UCSD-AML1 (cell line): ENCODE measurements around the gene BRIP1.

Experiments used
- DNase-seq: peaks from one replicate; lab custom pipeline; 2025; ENCODE audit not compliant: unreplicated experiment; lab: John Stamatoyannopoulos, UW

Gene BRIP1

DNA sequence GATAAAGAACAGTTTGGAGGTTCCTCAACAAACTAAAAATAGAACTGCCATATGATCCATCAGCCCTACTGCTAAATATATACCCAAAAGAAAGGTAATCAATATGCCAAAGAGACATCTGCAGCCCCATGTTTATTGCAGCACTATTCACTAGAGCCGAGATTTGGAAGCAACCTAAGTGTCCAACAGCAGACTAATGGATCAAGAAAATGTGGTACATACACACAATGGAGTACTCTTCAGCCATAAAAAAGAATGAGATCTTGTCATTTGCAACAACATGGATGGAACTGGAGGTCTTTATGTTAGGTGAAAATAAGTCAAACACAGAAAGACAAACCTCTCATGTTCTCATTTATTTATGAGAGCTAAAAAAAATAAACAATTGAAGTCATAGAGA, 223.5 kb downstream of the BRIP1 start:
- no peak for DNase-seq

DNA sequence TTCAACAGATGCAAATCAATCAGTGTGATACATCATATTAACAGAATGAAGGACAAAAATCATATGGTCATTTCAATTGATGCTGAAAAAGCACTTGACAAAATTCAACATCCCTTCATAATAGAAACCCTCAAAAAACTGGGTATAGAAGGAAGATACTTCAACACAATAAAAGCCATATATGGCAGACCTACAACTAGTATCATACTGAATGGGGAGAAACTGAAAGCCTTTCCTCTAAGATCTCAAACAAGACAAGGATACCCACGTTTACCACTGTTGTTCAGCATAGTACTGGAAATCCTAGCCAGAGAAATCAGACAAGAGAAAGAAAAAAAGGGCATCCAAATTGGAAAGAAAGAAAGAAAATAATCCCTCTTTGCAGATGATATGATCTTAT, 225.2 kb downstream of the BRIP1 start:
- DNase-seq, result no peak

DNA sequence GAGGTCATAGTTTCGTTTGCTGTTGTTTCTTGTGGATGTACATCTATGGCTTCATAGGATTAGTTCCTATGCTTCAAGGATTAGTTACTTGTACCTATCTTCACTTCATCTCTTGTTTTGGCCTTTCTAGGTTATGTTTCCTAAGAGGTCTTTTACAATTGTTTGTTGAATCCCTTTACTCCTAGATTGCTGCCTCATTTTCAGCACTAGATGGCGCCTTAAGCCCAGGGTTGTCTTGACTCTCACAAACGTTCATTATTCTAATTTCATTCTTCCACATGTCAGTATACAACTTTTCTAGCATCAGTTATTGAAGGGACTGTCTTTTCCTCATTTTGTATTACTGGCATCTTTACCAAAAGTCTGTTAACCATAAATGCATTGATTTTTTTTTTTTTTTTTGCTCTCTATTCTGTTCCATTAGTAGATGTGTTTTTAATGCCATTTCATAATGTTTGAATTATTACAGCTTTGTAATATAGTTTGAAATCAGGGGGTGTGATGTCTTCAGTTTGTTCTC, 227.4 kb downstream of the BRIP1 start:
- DNase-seq, result peak; percentile 17

DNA sequence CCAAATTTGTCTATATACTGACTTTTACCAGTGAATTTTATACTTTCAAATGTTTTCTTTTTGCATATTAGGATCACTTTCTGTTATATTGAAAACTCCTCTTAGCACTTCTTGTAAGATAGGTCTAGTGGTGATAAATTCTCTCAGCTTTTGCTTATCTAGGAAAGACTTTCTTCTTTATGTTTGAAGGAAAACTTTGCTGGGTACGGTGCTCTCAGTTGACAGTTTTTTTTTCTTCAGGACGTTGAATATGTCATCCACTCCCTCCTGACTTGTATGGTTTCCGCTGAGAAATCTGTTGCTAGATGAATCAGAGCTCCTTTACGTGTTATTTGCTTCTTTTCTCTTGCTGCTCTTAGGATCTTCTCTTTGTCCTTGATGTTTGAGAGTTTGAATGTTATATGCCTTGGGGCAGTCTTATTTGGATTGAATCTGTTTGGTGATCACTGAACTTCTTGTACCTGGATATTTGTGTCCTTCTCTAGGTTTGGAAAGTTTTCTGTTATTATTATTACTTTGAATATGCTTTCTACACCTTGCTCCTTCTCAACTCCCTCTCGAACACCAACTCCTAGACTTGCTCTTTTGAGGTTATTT, 228.3 kb downstream of the BRIP1 start:
- no peak for DNase-seq

DNA sequence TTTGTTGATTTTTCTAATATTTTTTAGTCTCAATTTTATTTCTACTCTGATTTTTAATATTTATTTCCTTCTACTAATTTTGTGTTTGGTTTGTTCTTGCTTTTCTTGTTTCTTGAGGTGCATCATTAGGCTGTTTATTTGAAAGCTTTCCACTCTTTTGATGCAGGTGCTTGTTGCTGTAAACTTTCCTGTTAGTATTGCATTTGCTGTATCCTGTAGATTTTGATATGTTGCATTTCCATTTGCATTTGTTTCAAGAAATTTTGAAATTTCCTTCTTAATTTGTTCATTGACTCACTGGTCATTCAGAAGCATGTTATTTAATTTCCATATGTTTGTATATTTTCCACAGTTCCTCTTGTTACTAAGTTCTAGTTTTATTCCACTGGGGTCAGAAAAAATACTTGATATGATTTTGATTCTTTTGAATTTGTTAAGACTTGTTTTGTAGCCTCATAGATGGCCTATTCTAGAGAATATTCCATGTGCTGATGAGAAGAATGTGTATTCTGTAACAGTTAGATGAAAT, 229.3 kb downstream of the BRIP1 start:
- no peak for DNase-seq

DNA sequence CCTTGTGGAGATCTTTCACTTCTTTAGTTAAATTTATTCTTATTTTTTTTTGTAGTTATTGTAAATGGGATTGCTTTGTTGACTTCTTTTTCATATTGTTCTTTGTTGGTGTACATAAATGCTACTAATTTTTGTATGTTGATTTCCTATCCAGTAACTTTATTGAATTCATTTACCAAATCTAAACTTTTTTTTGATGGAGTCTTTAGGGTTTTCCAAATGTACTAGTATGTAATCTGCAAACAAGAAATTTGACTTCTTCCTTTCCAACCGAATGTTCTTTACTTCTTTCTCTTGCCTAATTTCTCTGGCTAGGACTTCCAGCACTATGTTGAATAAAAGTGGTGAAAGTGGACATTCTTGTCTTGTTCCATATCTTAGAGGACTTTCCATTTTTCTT, 230.5 kb downstream of the BRIP1 start:
- DNase-seq, result no peak

DNA sequence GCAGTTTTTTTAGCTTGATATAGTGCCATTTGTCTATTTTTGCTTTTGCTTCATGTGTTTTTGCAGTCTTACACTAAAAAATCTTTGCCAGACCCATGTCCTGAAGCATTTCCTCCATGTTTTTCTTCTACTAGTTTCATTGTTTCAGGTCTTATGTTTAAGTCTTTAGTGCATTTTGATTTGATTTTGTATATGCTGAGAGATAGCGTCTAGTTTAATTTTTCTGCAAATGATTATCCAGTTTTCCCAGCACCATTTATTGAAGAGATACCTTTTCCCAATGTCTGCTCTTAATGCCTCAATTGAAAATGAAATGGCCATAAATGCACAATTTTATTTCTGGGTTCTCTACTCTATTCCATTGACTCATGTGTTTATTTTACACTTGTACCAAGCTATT, 231.5 kb downstream of the BRIP1 start:
- no peak for DNase-seq
